HepG2 (cell line): ENCODE measurements around the gene TAF1C. TPM values are rescaled to one million over a fixed set of nuclear protein-coding genes. Genes with fewer than 3 reads are reported as not detected.

ENCODE experiments used
- AGO1 ChIP-seq: fragments of 200-400 bp; formaldehyde crosslinking; IDR thresholded peaks from 2 replicates; pipeline ENCODE4 v1.6.1; 2017; ENCODE audit warnings: mild to moderate bottlenecking, low read depth, low read length, moderate library complexity; ENCODE audit not compliant: poor library complexity, severe bottlenecking
- BRD4 ChIP-seq: sonication (generic); formaldehyde crosslinking; IDR thresholded peaks from 2 replicates; pipeline ENCODE4 v1.4.0; 2020; ENCODE audit warnings: missing genetic modification reagents
- FOSL1 ChIP-seq: sonication (generic); formaldehyde crosslinking; IDR thresholded peaks from 2 replicates; pipeline ENCODE4 v1.9.0; 2021; ENCODE audit warnings: missing genetic modification reagents, borderline replicate concordance
- FOXO1 ChIP-seq: sonication (generic); formaldehyde crosslinking; IDR thresholded peaks from 2 replicates; pipeline ENCODE4 v1.4.0; 2020; ENCODE audit warnings: missing genetic modification reagents
- GZF1 ChIP-seq: sonication (generic); formaldehyde crosslinking; IDR thresholded peaks from 2 replicates; pipeline ENCODE4 v1.5.1; 2020; ENCODE audit warnings: mild to moderate bottlenecking, missing genetic modification reagents
- HNRNPUL1 ChIP-seq: fragments of 200-400 bp; formaldehyde crosslinking; IDR thresholded peaks from 2 replicates; pipeline ENCODE4 v1.6.1; 2017; ENCODE audit warnings: low read depth, mild to moderate bottlenecking, low read length, moderate library complexity
- JARID2 ChIP-seq: sonication (generic); formaldehyde crosslinking; IDR thresholded peaks from 2 replicates; pipeline ENCODE4 v1.8.1; 2023; ENCODE audit warnings: missing genetic modification reagents, inconsistent platforms; ENCODE audit not compliant: insufficient replicate concordance
- KAT7 ChIP-seq: IDR thresholded peaks from 2 replicates; pipeline ENCODE4 v1.6.1; 2018; ENCODE audit warnings: borderline replicate concordance, missing compliant biosample characterization
- KDM5A ChIP-seq: fragments of 200-600 bp; sonication (generic); IDR thresholded peaks from 2 replicates; pipeline ENCODE4 v1.7.0; 2018; ENCODE audit warnings: antibody characterized with exemption, mild to moderate bottlenecking, low read length, borderline replicate concordance
- KMT2A ChIP-seq: sonication (generic); formaldehyde crosslinking; IDR thresholded peaks from 2 replicates; pipeline ENCODE4 v1.4.0; 2020; ENCODE audit warnings: missing genetic modification reagents
- NBN ChIP-seq: fragments of 450-650 bp; conservative IDR thresholded peaks from 2 replicates; pipeline ENCODE4 v1.6.1; 2017
- RELA ChIP-seq: sonication (generic); formaldehyde crosslinking; IDR thresholded peaks from 2 replicates; pipeline ENCODE4 v1.4.0; 2020; ENCODE audit warnings: missing genetic modification reagents
- RXRB ChIP-seq: IDR thresholded peaks from 2 replicates; pipeline ENCODE4 v1.6.1; 2016; ENCODE audit warnings: borderline replicate concordance, missing genetic modification reagents, missing compliant biosample characterization
- SRSF1 ChIP-seq: fragments of 200-400 bp; formaldehyde crosslinking; optimal IDR thresholded peaks from 2 replicates; pipeline ENCODE3; 2017; ENCODE audit warnings: mild to moderate bottlenecking, low read depth, low read length, moderate library complexity
- TARDBP ChIP-seq: sonication (generic); formaldehyde crosslinking; IDR thresholded peaks from 2 replicates; pipeline ENCODE4 v1.8.0; 2022; ENCODE audit warnings: mild to moderate bottlenecking, missing genetic modification reagents
- THAP11 ChIP-seq: IDR thresholded peaks from 2 replicates; pipeline ENCODE4 v1.6.1; 2016; ENCODE audit warnings: missing biosample characterization, missing genetic modification reagents
- ZC3H13 ChIP-seq: sonication (generic); formaldehyde crosslinking; IDR thresholded peaks from 2 replicates; pipeline ENCODE4 v1.8.1; 2023; ENCODE audit warnings: mild to moderate bottlenecking, missing genetic modification reagents, moderate library complexity
- ZKSCAN1 ChIP-seq: fragments of 150-350 bp; IDR thresholded peaks from 2 replicates; pipeline ENCODE4 v1.6.1; 2014; ENCODE audit warnings: low read length
- ZNF121 ChIP-seq: sonication (generic); formaldehyde crosslinking; IDR thresholded peaks from 2 replicates; pipeline ENCODE4 v1.5.0; 2020; ENCODE audit warnings: mild to moderate bottlenecking, missing genetic modification reagents
- ZNF343 ChIP-seq: sonication (generic); formaldehyde crosslinking; IDR thresholded peaks from 2 replicates; pipeline ENCODE4 v1.4.0; 2020; ENCODE audit warnings: mild to moderate bottlenecking, missing genetic modification reagents
- ZNF350 ChIP-seq: sonication (generic); formaldehyde crosslinking; IDR thresholded peaks from 2 replicates; pipeline ENCODE4 v1.4.0; 2020; ENCODE audit warnings: mild to moderate bottlenecking, low read depth, missing genetic modification reagents, borderline replicate concordance
- ZNF546 ChIP-seq: sonication (generic); formaldehyde crosslinking; conservative IDR thresholded peaks from 2 replicates; pipeline ENCODE4 v1.8.1; 2023; ENCODE audit warnings: mild to moderate bottlenecking, missing genetic modification reagents
- ZNF564 ChIP-seq: sonication (generic); formaldehyde crosslinking; IDR thresholded peaks from 2 replicates; pipeline ENCODE4 v1.8.1; 2023; ENCODE audit warnings: mild to moderate bottlenecking, missing genetic modification reagents
- ZNF652 ChIP-seq: IDR thresholded peaks from 2 replicates; pipeline ENCODE4 v1.6.1; 2016; ENCODE audit warnings: low read depth, borderline replicate concordance
- ZNF674 ChIP-seq: sonication (generic); formaldehyde crosslinking; IDR thresholded peaks from 2 replicates; pipeline ENCODE4 v1.5.0; 2020; ENCODE audit warnings: low read depth, mild to moderate bottlenecking, missing genetic modification reagents
- polyA plus RNA-seq, 8 experiments: library from polyadenylated mRNA; depleted of rRNA in 3 of 8; stranded (reverse) in 7 of 8; unstranded in 1 of 8; fragments of >200 nt; fragmentation: Illumina TruSeq in 4 of 8; extraction: Trizol in 4 of 8; gene quantifications; 2 replicates each; pipeline versions ENCODE4 v1.2.1 to v1.2.3, GENCODE V29; 2011 to 2016; ENCODE audit warnings: low read depth in 4 of 8, missing spikeins in 1 of 8, mixed read lengths in 1 of 8; ENCODE audit not compliant: insufficient read depth in 1 of 8
- total RNA-seq, 5 experiments: library from RNA; depleted of rRNA; stranded (reverse); fragments of >200 nt; fragmentation: Illumina TruSeq; extraction: Trizol; gene quantifications; 2 replicates each; pipeline ENCODE4 v1.2.3, GENCODE V29; 2016; ENCODE audit warnings: low read depth in 1 of 5
- TF ChIP-seq, protein P1 (sequence below): sonication (generic); formaldehyde crosslinking; IDR thresholded peaks from 2 replicates; pipeline ENCODE4 v1.5.1; 2020; ENCODE audit warnings: mild to moderate bottlenecking, missing genetic modification reagents, moderate library complexity
- TF ChIP-seq, protein P2 (sequence below): sonication (generic); formaldehyde crosslinking; conservative IDR thresholded peaks from 2 replicates; pipeline ENCODE4 v1.8.0; 2022; ENCODE audit warnings: missing genetic modification reagents
- TF ChIP-seq, protein P3 (sequence below): IDR thresholded peaks from 2 replicates; pipeline ENCODE4 v1.6.1; 2016; ENCODE audit warnings: control low read depth

Gene TAF1C
- total and polyA plus RNA-seq, 2 of the 13 experiments (the other 11 are each of a cell fraction or from before 2014, with no cell fraction given) = 15.6 to 20.8 TPM

DNA sequence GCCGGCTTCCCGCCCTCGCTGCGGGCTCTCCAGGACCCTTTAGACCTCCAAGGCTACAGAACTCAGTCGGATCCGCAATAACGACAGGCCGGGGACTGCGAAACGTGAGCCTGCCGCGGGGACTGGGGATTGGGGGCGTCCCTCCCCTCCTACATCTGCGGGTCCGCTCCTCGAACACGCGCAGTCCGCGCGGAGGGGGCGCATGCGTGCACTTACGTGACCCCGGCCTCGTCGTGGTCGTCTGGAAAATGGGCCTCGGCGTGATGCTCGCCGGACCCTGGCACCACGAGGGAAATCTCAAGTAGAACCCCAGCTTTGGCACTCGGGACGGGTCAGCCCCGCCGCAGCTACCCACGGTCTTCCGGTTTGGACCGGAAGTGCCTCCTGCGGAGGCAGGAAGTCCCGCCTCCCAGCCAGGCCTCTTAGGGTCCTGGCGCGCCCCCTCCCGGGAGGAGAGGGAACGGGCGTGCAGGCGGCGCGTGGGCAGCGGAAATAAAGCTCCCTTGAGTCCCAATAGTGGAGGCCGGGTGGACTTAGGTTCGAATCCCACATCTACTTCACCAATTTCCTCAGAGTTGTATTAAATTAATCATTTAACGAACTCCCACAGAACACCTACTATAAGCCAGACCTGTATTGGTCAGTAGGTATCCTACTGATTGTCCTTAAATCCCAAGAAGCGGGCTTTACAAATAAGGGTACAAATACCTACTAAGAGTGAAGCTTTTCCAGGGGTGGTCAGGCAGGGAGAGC lies at the start of gene TAF1C (continued):
- TF ChIP-seq RELA = 0 out of 2 replicates have a peak, but pooled peaks have one; percentile 63
- TF ChIP-seq, protein P1, sequence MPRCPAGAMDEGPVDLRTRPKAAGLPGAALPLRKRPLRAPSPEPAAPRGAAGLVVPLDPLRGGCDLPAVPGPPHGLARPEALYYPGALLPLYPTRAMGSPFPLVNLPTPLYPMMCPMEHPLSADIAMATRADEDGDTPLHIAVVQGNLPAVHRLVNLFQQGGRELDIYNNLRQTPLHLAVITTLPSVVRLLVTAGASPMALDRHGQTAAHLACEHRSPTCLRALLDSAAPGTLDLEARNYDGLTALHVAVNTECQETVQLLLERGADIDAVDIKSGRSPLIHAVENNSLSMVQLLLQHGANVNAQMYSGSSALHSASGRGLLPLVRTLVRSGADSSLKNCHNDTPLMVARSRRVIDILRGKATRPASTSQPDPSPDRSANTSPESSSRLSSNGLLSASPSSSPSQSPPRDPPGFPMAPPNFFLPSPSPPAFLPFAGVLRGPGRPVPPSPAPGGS (CRISPR knock-in tag) = peak; percentile 75
- TF ChIP-seq ZNF564 (CRISPR knock-in tag) = no peak
- no peak for TF ChIP-seq ZNF674 (CRISPR knock-in tag)
- TF ChIP-seq GZF1 (CRISPR knock-in tag) = 0 out of 2 replicates have a peak, but pooled peaks have one; percentile 60
- TF ChIP-seq TARDBP = peak; percentile 85
- peak; percentile 88 for TF ChIP-seq AGO1
- TF ChIP-seq HNRNPUL1 = no peak
- TF ChIP-seq ZNF546 (CRISPR knock-in tag) = no peak; the same call in 1 of the 2 replicates
- TF ChIP-seq SRSF1 = peak; percentile 93
- TF ChIP-seq FOSL1 (CRISPR knock-in tag) = peak; percentile 26; the same call in 1 of the 2 replicates
- TF ChIP-seq THAP11 (CRISPR knock-in tag) = peak; percentile 93
- TF ChIP-seq RXRB (CRISPR knock-in tag) = peak; percentile 58
- TF ChIP-seq ZNF121 (CRISPR knock-in tag) = 0 out of 2 replicates have a peak, but pooled peaks have one; percentile 23
- TF ChIP-seq KDM5A = peak; percentile 97
- TF ChIP-seq ZC3H13 (CRISPR knock-in tag) = peak; percentile 60; the same call in 1 of the 2 replicates
- no peak for TF ChIP-seq ZNF652 (CRISPR knock-in tag)
- TF ChIP-seq ZNF343 (CRISPR knock-in tag) = peak; percentile 58; the same call in 1 of the 2 replicates
- TF ChIP-seq FOXO1 (CRISPR knock-in tag) = no peak
- 0 out of 2 replicates have a peak, but pooled peaks have one; percentile 78 for TF ChIP-seq BRD4
- no peak for TF ChIP-seq NBN
- peak; percentile 96 for TF ChIP-seq KAT7 (CRISPR knock-in tag)
- peak; percentile 98 for TF ChIP-seq KMT2A (CRISPR knock-in tag)
- TF ChIP-seq, protein P2, sequence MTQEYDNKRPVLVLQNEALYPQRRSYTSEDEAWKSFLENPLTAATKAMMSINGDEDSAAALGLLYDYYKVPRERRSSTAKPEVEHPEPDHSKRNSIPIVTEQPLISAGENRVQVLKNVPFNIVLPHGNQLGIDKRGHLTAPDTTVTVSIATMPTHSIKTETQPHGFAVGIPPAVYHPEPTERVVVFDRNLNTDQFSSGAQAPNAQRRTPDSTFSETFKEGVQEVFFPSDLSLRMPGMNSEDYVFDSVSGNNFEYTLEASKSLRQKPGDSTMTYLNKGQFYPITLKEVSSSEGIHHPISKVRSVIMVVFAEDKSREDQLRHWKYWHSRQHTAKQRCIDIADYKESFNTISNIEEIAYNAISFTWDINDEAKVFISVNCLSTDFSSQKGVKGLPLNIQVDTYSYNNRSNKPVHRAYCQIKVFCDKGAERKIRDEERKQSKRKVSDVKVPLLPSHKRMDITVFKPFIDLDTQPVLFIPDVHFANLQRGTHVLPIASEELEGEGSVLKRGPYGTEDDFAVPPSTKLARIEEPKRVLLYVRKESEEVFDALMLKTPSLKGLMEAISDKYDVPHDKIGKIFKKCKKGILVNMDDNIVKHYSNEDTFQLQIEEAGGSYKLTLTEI (CRISPR knock-in tag) = no peak
- TF ChIP-seq, protein P3, sequence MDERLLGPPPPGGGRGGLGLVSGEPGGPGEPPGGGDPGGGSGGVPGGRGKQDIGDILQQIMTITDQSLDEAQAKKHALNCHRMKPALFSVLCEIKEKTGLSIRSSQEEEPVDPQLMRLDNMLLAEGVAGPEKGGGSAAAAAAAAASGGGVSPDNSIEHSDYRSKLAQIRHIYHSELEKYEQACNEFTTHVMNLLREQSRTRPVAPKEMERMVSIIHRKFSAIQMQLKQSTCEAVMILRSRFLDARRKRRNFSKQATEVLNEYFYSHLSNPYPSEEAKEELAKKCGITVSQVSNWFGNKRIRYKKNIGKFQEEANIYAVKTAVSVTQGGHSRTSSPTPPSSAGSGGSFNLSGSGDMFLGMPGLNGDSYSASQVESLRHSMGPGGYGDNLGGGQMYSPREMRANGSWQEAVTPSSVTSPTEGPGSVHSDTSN (CRISPR knock-in tag) = no peak
- no peak for TF ChIP-seq JARID2 (CRISPR knock-in tag)
- TF ChIP-seq ZKSCAN1 = no peak
- peak; percentile 62; the same call in 1 of the 2 replicates for TF ChIP-seq ZNF350 (CRISPR knock-in tag)
